ENCODE data around the gene SEMA3C. TPM values are rescaled to one million over a fixed set of nuclear protein-coding genes. Genes with fewer than 3 reads are reported as not detected.

Gene SEMA3C
- total RNA-seq, 2 donors from 2014 or later, result 41.9 to 103 TPM

DNA sequence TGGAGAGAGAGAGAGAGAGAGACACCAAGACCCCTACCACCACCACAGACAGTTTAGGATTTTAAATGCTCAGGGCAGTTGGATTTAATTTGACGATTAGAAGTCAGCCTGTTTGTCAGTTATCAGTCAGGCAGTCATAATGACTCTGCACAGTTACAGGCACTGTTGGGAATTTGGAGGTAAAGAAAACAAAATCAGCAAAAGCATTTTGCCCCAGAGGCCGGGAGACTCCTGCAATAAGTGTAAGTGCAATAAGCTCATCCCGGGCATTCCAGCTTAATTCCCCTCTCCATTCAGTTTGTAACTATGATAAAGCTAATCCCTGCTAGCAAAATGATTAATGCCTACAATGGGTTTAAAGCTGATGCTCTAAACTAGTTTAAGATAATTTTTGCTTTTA lies 13.5 kb downstream of the SEMA3C start:
- Histone ChIP-seq H3K27me3 (no peaks in the 10 kb centered on the region), H3K27ac (no peak overlapping the region), H3K9me3 (no peaks in the 10 kb centered on the region), H3K4me3 (no peak overlapping the region), H3K9ac (ENCODE audit: low read depth in 2 of 2, low read length in 2 of 2) (no peak overlapping the region), H3K36me3 (no peaks in the 10 kb centered on the region), H3K4me1 (no peaks in the 10 kb centered on the region)
- intact Hi-C loops (cut with DNase I), result no loop called here
- no peak for DNase-seq
- no peak for TF ChIP-seq CTCF (IDR thresholded peaks at IDR 0.05)

- H3K27me3 ChIP-seq, result no peaks in the 10 kb centered on the region
- no peak overlapping the region for H3K27ac ChIP-seq
- H3K9ac ChIP-seq (ENCODE audit: low read depth in 2 of 2, low read length in 2 of 2), result no peak overlapping the region
- no peak for TF ChIP-seq CTCF (IDR thresholded peaks at IDR 0.05)
- no peaks in the 10 kb centered on the region for H3K4me1 ChIP-seq
- intact Hi-C loops (cut with DNase I), result no loop called here
- H3K36me3 ChIP-seq, result no peaks in the 10 kb centered on the region
- no peak overlapping the region for H3K4me3 ChIP-seq
- H3K9me3 ChIP-seq, result no peaks in the 10 kb centered on the region
- no peak for DNase-seq
Observed at GRCh38 chr7:80902716-80903308, 16.0 kb downstream of the SEMA3C start.

- H3K27ac ChIP-seq, result peak overlapping the region; percentile 2
- no peaks in the 10 kb centered on the region for H3K9me3 ChIP-seq
- no peak overlapping the region for H3K9ac ChIP-seq (ENCODE audit: low read depth in 2 of 2, low read length in 2 of 2)
- no peak for TF ChIP-seq CTCF (IDR thresholded peaks at IDR 0.05)
- no peak overlapping the region for H3K4me3 ChIP-seq
- H3K4me1 ChIP-seq, result no peaks in the 10 kb centered on the region
- no peak for DNase-seq
- no peaks in the 10 kb centered on the region for H3K27me3 ChIP-seq
- intact Hi-C loops (cut with DNase I), result no loop called here
- H3K36me3 ChIP-seq, result no peaks in the 10 kb centered on the region
Observed at GRCh38 chr7:80902019-80902418, 16.8 kb downstream of the SEMA3C start.

- DNase-seq, result peak; percentile 43
- TF ChIP-seq CTCF (IDR thresholded peaks at IDR 0.05), result no peak
- Histone ChIP-seq H3K9ac (ENCODE audit: low read depth in 2 of 2, low read length in 2 of 2) (no peak overlapping the region), H3K27ac (peak overlapping the region; percentile 48), H3K9me3 (no peaks in the 10 kb centered on the region), H3K4me1 (no peaks in the 10 kb centered on the region), H3K27me3 (no peaks in the 10 kb centered on the region), H3K36me3 (no peaks in the 10 kb centered on the region), H3K4me3 (no peak overlapping the region)
- intact Hi-C loops (cut with DNase I), result no loop called here
Observed at GRCh38 chr7:80900583-80901576, 18.0 kb downstream of the SEMA3C start.

DNA sequence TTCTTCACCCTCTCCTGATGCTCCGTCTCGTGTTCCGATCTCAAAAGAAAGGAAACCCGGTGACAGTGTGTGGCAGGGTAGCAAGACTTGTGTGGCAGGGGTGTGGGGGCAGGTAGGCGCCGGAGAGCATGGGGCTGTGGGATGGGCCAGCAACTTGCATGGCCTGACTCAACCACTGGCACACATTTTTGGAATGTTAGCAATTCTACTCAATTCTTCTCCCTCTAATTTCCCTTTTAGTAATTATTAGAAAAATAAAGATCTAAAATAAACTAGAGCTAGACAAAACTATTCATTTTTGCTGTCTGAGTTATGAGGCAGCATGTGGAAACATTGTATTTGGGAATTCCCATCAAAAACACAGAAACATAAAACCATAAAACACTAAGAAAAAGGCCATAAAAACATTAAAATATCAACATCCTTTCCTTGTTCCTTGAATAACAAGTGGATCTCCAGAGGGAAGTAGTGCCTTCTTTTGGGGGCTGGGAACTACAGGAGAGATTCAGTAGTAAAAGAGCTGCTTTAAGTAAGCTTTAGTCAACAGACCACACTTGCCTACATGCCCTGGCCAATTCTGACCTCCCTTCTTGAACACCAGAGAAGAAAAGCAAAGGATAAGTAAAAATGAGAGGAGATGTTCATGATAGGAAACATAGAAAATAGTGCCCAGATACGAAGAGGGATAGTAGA lies 21.8 kb downstream of the SEMA3C start:
- Histone ChIP-seq H3K9me3 (no peaks in the 10 kb centered on the region), H3K27me3 (no peaks in the 10 kb centered on the region), H3K4me3 (no peak overlapping the region), H3K9ac (ENCODE audit: low read depth in 2 of 2, low read length in 2 of 2) (peak overlapping the region in 1 of 2 donors; percentile 49), H3K36me3 (no peaks in the 10 kb centered on the region), H3K4me1 (no peaks in the 10 kb centered on the region), H3K27ac (peak overlapping the region; percentile 61)
- DNase-seq, result peak; percentile 65
- TF ChIP-seq CTCF (IDR thresholded peaks at IDR 0.05), result no peak
- intact Hi-C loops (cut with DNase I), result no loop called here
